H1 (cell line): Measurements from ENCODE around the gene NFATC4. TPM values are rescaled to one million over a fixed set of nuclear protein-coding genes. Genes with fewer than 3 reads are reported as not detected.
A peak's percentile ranks its signal among the peaks of the same experiment; 100 is the strongest.

Experiments
- CTCF ChIA-PET: fragments of 300-600 bp; sonication (Branson Sonifier 250); formaldehyde crosslinking; loops from one replicate; lab custom pipeline; 2021; ENCODE audit not compliant: partially characterized antibody; lab: Charles Lee
- POLR2A ChIA-PET: fragments of 300-600 bp; sonication (Branson Sonifier 250); formaldehyde crosslinking; loops from one replicate; lab custom pipeline; 2021; ENCODE audit warnings: inconsistent platforms; ENCODE audit not compliant: partially characterized antibody; lab: Charles Lee
- DNase-seq, 2 experiments: peaks; one replicate each; pipeline versions ENCODE4 v3.0.0 to v3.0.0-alpha.2; 2010 to 2022; ENCODE audit warnings: low spot score in 2 of 2, low read depth in 1 of 2, mixed read lengths in 1 of 2
- FAIRE-seq: peaks from 2 replicates; lab custom pipeline; 2011; peaks lifted over from hg19 to GRCh38; lab: Jason Lieb, UNC
- H2AFZ ChIP-seq: 2 replicates; pipeline ENCODE4 v1.8.1; 2012; ENCODE audit warnings: low read length, inconsistent platforms
- H2AK5ac ChIP-seq: 2 replicates; pipeline ENCODE4 v1.6.1; 2013; ENCODE audit warnings: low read depth, low read length
- H2BK120ac ChIP-seq: replicated peaks from 2 replicates; pipeline ENCODE3; 2013; ENCODE audit warnings: low read depth, low read length, inconsistent platforms
- H2BK12ac ChIP-seq: 2 replicates; pipeline ENCODE4 v1.6.1; 2013; ENCODE audit warnings: low read depth, low read length
- H2BK15ac ChIP-seq: 2 replicates; pipeline ENCODE4 v1.6.1; 2013; ENCODE audit warnings: low read length
- H2BK20ac ChIP-seq: 2 replicates; pipeline ENCODE4 v1.6.1; 2013; ENCODE audit warnings: low read length
- H2BK5ac ChIP-seq: 2 replicates; pipeline ENCODE4 v1.6.1; 2013; ENCODE audit warnings: low read depth, low read length
- H3K14ac ChIP-seq: 2 replicates; pipeline ENCODE4 v1.6.1; 2013; ENCODE audit warnings: inconsistent platforms; ENCODE audit not compliant: insufficient read length
- H3K18ac ChIP-seq: 2 replicates; pipeline ENCODE4 v1.6.1; 2013; ENCODE audit warnings: low read length; ENCODE audit errors: extremely low read depth
- H3K23ac ChIP-seq: 2 replicates; pipeline ENCODE4 v1.6.1; 2013; ENCODE audit warnings: inconsistent platforms; ENCODE audit not compliant: insufficient read length
- H3K23me2 ChIP-seq: 2 replicates; pipeline ENCODE4 v1.6.1; 2013; ENCODE audit warnings: low read depth, low read length
- H3K27ac ChIP-seq: 2 replicates; pipeline ENCODE4 v1.6.1; 2011; ENCODE audit warnings: low read depth, low read length, inconsistent platforms
- H3K27me3 ChIP-seq, 4 experiments: replicated peaks in 1 of 4; 1 replicate in 1 of 4; 2 replicates in 3 of 4; pipeline versions ENCODE4 v1.6.1 to v1.8.1; 2011 to 2013; ENCODE audit warnings: low read length in 3 of 4, mild to moderate bottlenecking in 3 of 4, inconsistent platforms in 2 of 4, mixed read lengths in 2 of 4, moderate library complexity in 1 of 4; ENCODE audit not compliant: control insufficient read depth in 3 of 4, insufficient read depth in 3 of 4; ENCODE audit errors: extremely low read depth in 1 of 4
- H3K36me3 ChIP-seq, 4 experiments: 2 replicates each; pipeline versions ENCODE4 v1.6.1 to v1.8.1; 2011 to 2013; ENCODE audit warnings: mild to moderate bottlenecking in 4 of 4, low read length in 3 of 4, moderate library complexity in 2 of 4, control low read depth in 1 of 4, inconsistent platforms in 1 of 4; ENCODE audit not compliant: insufficient read depth in 4 of 4, control insufficient read depth in 2 of 4
- H3K4ac ChIP-seq: replicated peaks from 2 replicates; pipeline ENCODE3; 2013; ENCODE audit warnings: low read length, low read depth, mixed read lengths, inconsistent platforms; ENCODE audit not compliant: insufficient read length
- H3K4me1 ChIP-seq, 4 experiments: replicated peaks in 1 of 4; 1 replicate in 1 of 4; 2 replicates in 3 of 4; pipeline versions ENCODE4 v1.6.1 to v1.8.1; 2011 to 2013; ENCODE audit warnings: low read length in 3 of 4, inconsistent platforms in 2 of 4, mixed read lengths in 1 of 4; ENCODE audit not compliant: insufficient read depth in 4 of 4, control insufficient read depth in 3 of 4
- H3K4me2 ChIP-seq, 2 experiments: 2 replicates each; pipeline versions ENCODE4 v1.6.1 to v1.8.1; 2011 to 2013; ENCODE audit warnings: low read depth in 2 of 2, low read length in 2 of 2, control low read depth in 1 of 2, inconsistent platforms in 1 of 2, mild to moderate bottlenecking in 1 of 2; ENCODE audit not compliant: insufficient read depth in 1 of 2
- H3K4me3 ChIP-seq, 4 experiments: fragments of 200-600, 300-600 bp in 1 of 4; sonication (generic), shearing (Covaris generic), sonication (Bioruptor Twin) in 1 of 4; 2 replicates each; pipeline versions ENCODE4 v1.5.1 to v1.8.1; 2011 to 2016; ENCODE audit warnings: low read length in 4 of 4, low read depth in 3 of 4, control low read depth in 2 of 4, inconsistent platforms in 2 of 4, mild to moderate bottlenecking in 2 of 4, mixed read lengths in 1 of 4, moderate library complexity in 1 of 4; ENCODE audit not compliant: insufficient read depth in 2 of 4; ENCODE audit errors: extremely low read depth in 1 of 4
- H3K56ac ChIP-seq: replicated peaks from 2 replicates; pipeline ENCODE3; 2013; ENCODE audit warnings: low read depth, mild to moderate bottlenecking, mixed read lengths, low read length, inconsistent platforms; ENCODE audit not compliant: insufficient read length
- H3K79me1 ChIP-seq: 2 replicates; pipeline ENCODE4 v1.6.1; 2013; ENCODE audit warnings: low read depth, low read length, control low read depth
- H3K79me2 ChIP-seq, 2 experiments: 2 replicates each; pipeline versions ENCODE4 v1.6.1 to v1.8.1; 2012 to 2013; ENCODE audit warnings: low read length in 2 of 2, mild to moderate bottlenecking in 2 of 2, inconsistent platforms in 1 of 2; ENCODE audit not compliant: insufficient read depth in 2 of 2, control insufficient read depth in 1 of 2
- H3K9ac ChIP-seq, 4 experiments: replicated peaks in 1 of 4; 1 replicate in 1 of 4; 2 replicates in 3 of 4; pipeline versions ENCODE4 v1.6.1 to v1.8.1; 2011 to 2013; ENCODE audit warnings: low read depth in 3 of 4, low read length in 3 of 4, control low read depth in 2 of 4, mild to moderate bottlenecking in 2 of 4, moderate library complexity in 2 of 4, inconsistent platforms in 1 of 4; ENCODE audit errors: extremely low read depth in 1 of 4
- H3K9me3 ChIP-seq, 2 experiments: 2 replicates each; pipeline versions ENCODE4 v1.6.1 to v1.8.1; 2012 to 2013; ENCODE audit warnings: mild to moderate bottlenecking in 2 of 2, moderate library complexity in 2 of 2, control low read depth in 1 of 2, inconsistent platforms in 1 of 2, low read depth in 1 of 2, low read length in 1 of 2, mixed read lengths in 1 of 2; ENCODE audit not compliant: insufficient read depth in 2 of 2
- H4K20me1 ChIP-seq, 2 experiments: replicated peaks in 1 of 2; 2 replicates each; pipeline versions ENCODE3 to v1.8.1; 2011 to 2013; ENCODE audit warnings: inconsistent platforms in 2 of 2, low read length in 2 of 2, mild to moderate bottlenecking in 1 of 2; ENCODE audit not compliant: insufficient read depth in 2 of 2, control insufficient read depth in 1 of 2
- H4K5ac ChIP-seq: 2 replicates; pipeline ENCODE4 v1.6.1; 2013; ENCODE audit warnings: low read length, low read depth, mixed read lengths, inconsistent platforms; ENCODE audit not compliant: insufficient read length
- H4K8ac ChIP-seq: 2 replicates; pipeline ENCODE4 v1.8.0; 2013; ENCODE audit warnings: mild to moderate bottlenecking, moderate library complexity, low read length, inconsistent platforms; ENCODE audit not compliant: insufficient read depth; ENCODE audit errors: extremely low read depth
- H4K91ac ChIP-seq: replicated peaks from 2 replicates; pipeline ENCODE3; 2013; ENCODE audit warnings: low read length, mixed read lengths, inconsistent platforms; ENCODE audit not compliant: insufficient read length
- CBX5 ChIP-seq: fragments of 300-800, 300-1000 bp; sonication (generic); IDR thresholded peaks from 2 replicates; pipeline ENCODE4 v1.7.1; 2016; ENCODE audit warnings: antibody characterized with exemption, low read length, low read depth
- CEBPB ChIP-seq: IDR thresholded peaks from 2 replicates; pipeline ENCODE4 v1.6.1; 2012; ENCODE audit warnings: low read depth, low read length
- CHD2 ChIP-seq: IDR thresholded peaks from 2 replicates; pipeline ENCODE4 v1.6.1; 2012; ENCODE audit warnings: low read length, improper control_type of control experiment
- HDAC2 ChIP-seq, 2 experiments: fragments of 300-600 bp in 1 of 2; sonication (generic) in 1 of 2; IDR thresholded peaks; 2 replicates each; pipeline ENCODE4 v1.6.1; 2011 to 2012; ENCODE audit warnings: low read depth in 2 of 2, low read length in 2 of 2, mild to moderate bottlenecking in 2 of 2, moderate library complexity in 2 of 2, borderline replicate concordance in 1 of 2, inconsistent platforms in 1 of 2
- KDM4A ChIP-seq: IDR thresholded peaks from one replicate; pipeline ENCODE4 v1.7.1; 2012; ENCODE audit warnings: low read depth, mild to moderate bottlenecking, moderate library complexity, low read length, inconsistent platforms; ENCODE audit not compliant: severe bottlenecking
- SRF ChIP-seq: IDR thresholded peaks from 2 replicates; pipeline ENCODE4 v1.6.1; 2011; ENCODE audit warnings: mild to moderate bottlenecking, low read depth, low read length, moderate library complexity
- TAF1 ChIP-seq: IDR thresholded peaks from 2 replicates; pipeline ENCODE4 v1.6.1; 2011; ENCODE audit warnings: mild to moderate bottlenecking, low read depth, low read length
- TBP ChIP-seq: IDR thresholded peaks from 2 replicates; pipeline ENCODE4 v1.6.1; 2011; ENCODE audit warnings: low read depth, low read length, improper control_type of control experiment
- TEAD4 ChIP-seq: IDR thresholded peaks from 2 replicates; pipeline ENCODE4 v1.6.1; 2012; ENCODE audit warnings: low read depth, low read length, inconsistent platforms, mixed read lengths
- WGBS, 2 experiments: shearing (Covaris generic) in 1 of 2; methylation state at CpG; one replicate each; pipeline versions ENCODE4 v1.1.6 to v1.1.7; 2013 to 2015; ENCODE audit warnings: low lambda C conversion rate in 2 of 2, mixed read lengths in 2 of 2, inconsistent platforms in 1 of 2, low coverage in 1 of 2, missing lambda C conversion rate in 1 of 2; ENCODE audit not compliant: insufficient replicate concordance in 2 of 2, insufficient coverage in 1 of 2, insufficient read length in 1 of 2; ENCODE audit errors: extremely low coverage in 1 of 2, missing lambda C conversion rate in 1 of 2; 5-methylcytosine and 5-hydroxymethylcytosine counted together
- polyA plus RNA-seq, 7 experiments: library from polyadenylated mRNA; depleted of rRNA in 3 of 7; stranded (reverse) in 5 of 7; unstranded in 2 of 7; fragments of >200 nt in 5 of 7; fragments of 200-250 nt in 2 of 7; gene quantifications; 1 replicate in 5 of 7; 2 replicates in 1 of 7; 4 replicates in 1 of 7; pipeline versions ENCODE4 v1.2.1 to v1.2.3, GENCODE V29; 2011 to 2013; ENCODE audit warnings: missing spikeins in 2 of 7, mixed read lengths in 2 of 7
- total RNA-seq: library from RNA; stranded (reverse); fragmentation: NEBNext Ultra II Directional; extraction: Animal tissue kit (Norgen Biotek cat#: 25700); gene quantifications from 2 replicates; pipeline ENCODE4 v1.2.1, GENCODE V29; 2021
- TF ChIP-seq, protein P1 (sequence below): IDR thresholded peaks from 2 replicates; pipeline ENCODE4 v1.6.1; 2012; ENCODE audit warnings: inconsistent platforms

The NFATC4 gene
- total and polyA plus RNA-seq, 2 of the 8 experiments (the other 6 are each of a cell fraction or from before 2014, with no cell fraction given) = 47.3 to 50.3 TPM

DNA sequence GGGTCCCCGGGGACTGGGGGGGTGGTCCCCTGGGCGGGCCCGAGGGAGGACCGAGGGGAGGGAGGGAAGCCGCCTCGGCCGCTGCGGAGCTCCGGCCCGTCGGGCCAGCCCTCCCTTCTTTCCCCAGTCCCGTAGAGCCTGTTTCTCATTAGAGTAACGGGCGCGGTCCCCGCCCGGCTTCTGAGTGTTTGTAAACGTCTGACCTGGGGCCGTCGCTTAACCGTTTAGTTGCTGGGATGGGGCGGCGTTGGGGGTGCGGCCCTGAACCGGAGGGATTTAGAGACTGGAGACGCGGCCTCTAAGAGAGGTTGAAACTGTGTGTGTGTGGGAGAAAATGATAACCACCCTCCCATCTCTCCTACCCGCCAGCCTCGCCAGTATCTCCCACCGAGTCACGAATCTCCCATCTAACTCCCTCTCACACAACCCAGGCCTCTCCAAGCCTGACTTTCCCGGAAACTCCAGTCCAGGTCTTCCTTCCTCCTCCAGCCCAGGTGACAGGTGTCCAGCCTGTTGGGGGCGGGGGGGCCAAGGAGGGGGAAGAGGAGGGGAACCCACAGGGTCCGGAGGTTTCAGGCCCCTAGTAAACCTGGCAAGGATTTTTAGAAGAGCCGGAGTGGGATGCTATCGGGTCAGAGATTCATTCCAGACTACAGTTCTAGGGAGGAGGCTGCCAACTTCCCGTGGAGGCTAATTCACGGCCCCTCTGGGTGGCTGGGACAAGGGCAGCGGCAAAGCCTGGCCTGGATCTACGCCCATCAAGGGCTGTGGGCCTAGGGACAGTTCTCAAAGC is 1.1 kb upstream of the NFATC4 start:
- FAIRE-seq = no peak
- H3K4me2 ChIP-seq = peak overlapping the region; percentile 74 to 76
- TF ChIP-seq TBP = no peak
- no peak for TF ChIP-seq TAF1
- TF ChIP-seq CEBPB = no peak
- no peak for TF ChIP-seq KDM4A
- no peak for TF ChIP-seq SRF
- TF ChIP-seq, protein P1, sequence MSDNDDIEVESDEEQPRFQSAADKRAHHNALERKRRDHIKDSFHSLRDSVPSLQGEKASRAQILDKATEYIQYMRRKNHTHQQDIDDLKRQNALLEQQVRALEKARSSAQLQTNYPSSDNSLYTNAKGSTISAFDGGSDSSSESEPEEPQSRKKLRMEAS = no peak; the same call in 1 of the 2 replicates
- TF ChIP-seq HDAC2 (IDR thresholded peaks at IDR 0.05; ENCODE audit: borderline replicate concordance in 1 of 2, low read depth in 2 of 2, low read length in 2 of 2) = peak in 1 of 2 experiments; percentile 33; a peak in 1 of 4 replicates
- no peak for TF ChIP-seq CHD2
- no peak for TF ChIP-seq CBX5
- no peak for TF ChIP-seq TEAD4

More for the DNA sequence above, 1.1 kb upstream of the NFATC4 start:
- 0 out of 2 replicates have a peak overlapping the region, but pooled peaks have one; percentile 68 for H2BK12ac ChIP-seq
- peaks cover 0 to 3% (median 2%) of the 10 kb centered on the region in 4 experiments; a peak in 2 of 7 replicates for H3K27me3 ChIP-seq
- H3K79me1 ChIP-seq = no peaks in the 10 kb centered on the region; the same call in 1 of the 2 replicates
- H2BK120ac ChIP-seq = peak overlapping the region; percentile 73
- peak overlapping the region; percentile 93; the same call in 1 of the 2 replicates for H2BK5ac ChIP-seq
- ChIA-PET CTCF (interaction anchor here (0.9 to 2.3 kb wide), 25 partner anchors 8 to 69 kb away, joined by 3 to 94 read pairs (median 11); partner anchors contain the start of genes ADCY4, CBLN3, KHNYN and RIPK3), POLR2A (interaction anchor here (0.5 to 2.3 kb wide), 12 partner anchors 22 to 94 kb away, joined by 3 to 14 read pairs (median 4); partner anchors contain the start of genes ADCY4, CBLN3, KHNYN and NYNRIN)
- DNase-seq = peak in 1 of 2 experiments; percentile 94
- no peak overlapping the region for H3K14ac ChIP-seq
- 1% methylated on average over 25 of the region's 40 CpGs; no CpG with 5 or more reads in 1 of the 2 experiments for WGBS, 2 experiments
- peak overlapping the region; percentile 89 for H4K5ac ChIP-seq
- peaks cover 0 to 10% (median 6%) of the 10 kb centered on the region in 4 experiments; a peak in 5 of 7 replicates for H3K4me1 ChIP-seq
- peak overlapping the region; percentile 48 to 100 (median 75) for H3K4me3 ChIP-seq
- no peak overlapping the region for H3K4ac ChIP-seq
- H3K79me2 ChIP-seq = no peaks in the 10 kb centered on the region
- H2BK15ac ChIP-seq = no peak overlapping the region
- peak overlapping the region; percentile 97 for H2AFZ ChIP-seq
- peak overlapping the region; percentile 93 for H3K18ac ChIP-seq
- H4K8ac ChIP-seq = 0 out of 2 replicates have a peak overlapping the region, but pooled peaks have one; percentile 39
- peak overlapping the region; percentile 88 for H4K91ac ChIP-seq
- no peak overlapping the region for H3K23ac ChIP-seq
- H2BK20ac ChIP-seq = peak overlapping the region; percentile 80; the same call in 1 of the 2 replicates
- H3K36me3 ChIP-seq = no peaks in the 10 kb centered on the region
- peak overlapping the region; percentile 28; the same call in 1 of the 2 replicates for H3K27ac ChIP-seq
- peaks cover 16% of the 10 kb centered on the region for H3K23me2 ChIP-seq
- no peaks in the 10 kb centered on the region for H3K9me3 ChIP-seq
- no peaks in the 10 kb centered on the region for H4K20me1 ChIP-seq
- H3K9ac ChIP-seq = peak overlapping the region in 2 of 4 experiments; percentile 39 to 48; a peak in 3 of 7 replicates
- H2AK5ac ChIP-seq = no peak overlapping the region
- peak overlapping the region; percentile 74 for H3K56ac ChIP-seq
